Heart right ventricle (tissue), 16 donors: ENCODE results near the gene ACKR3. TPM values are rescaled to one million over a fixed set of nuclear protein-coding genes. Genes with fewer than 3 reads are reported as not detected.

Experiments
- ATAC-seq, 8 donors: fragments of 200-7000 bp; cut with Tn5 transposase; one replicate each; pipeline ENCODE4 v1.9.1; 2020; ENCODE audit warnings: mild to moderate bottlenecking in 8 of 8, moderate library complexity in 8 of 8, moderate number of reproducible peaks in 1 of 8
- DNase-seq, 2 donors: peaks; one replicate each; pipeline ENCODE4 v3.0.0-alpha.2; 2020
- H3K27ac ChIP-seq, 10 donors: fragments of 200-600 bp; sonication (generic) in 2 of 10; one replicate each; pipeline versions ENCODE4 v1.5.0 to v1.8.0; 2020 to 2022; ENCODE audit warnings: mild to moderate bottlenecking in 3 of 10
- H3K27me3 ChIP-seq, 7 donors: fragments of 200-600 bp; one replicate each; pipeline ENCODE4 v1.8.0; 2021 to 2022; ENCODE audit warnings: mild to moderate bottlenecking in 2 of 7
- H3K36me3 ChIP-seq, 9 donors: fragments of 200-600 bp; sonication (generic) in 1 of 9; one replicate each; pipeline versions ENCODE4 v1.5.0 to v1.8.0; 2020 to 2022; ENCODE audit warnings: mild to moderate bottlenecking in 2 of 9
- H3K4me1 ChIP-seq, 9 donors: fragments of 200-600 bp; sonication (generic) in 1 of 9; one replicate each; pipeline versions ENCODE4 v1.5.0 to v1.8.0; 2020 to 2022; ENCODE audit warnings: mild to moderate bottlenecking in 4 of 9
- H3K4me3 ChIP-seq, 10 donors: fragments of 200-600 bp; sonication (generic) in 2 of 10; one replicate each; pipeline versions ENCODE4 v1.5.0 to v1.8.0; 2020 to 2022; ENCODE audit warnings: mild to moderate bottlenecking in 7 of 10, moderate library complexity in 2 of 10
- H3K9me3 ChIP-seq, 11 donors: fragments of 200-600 bp in 10 of 11; sonication (generic) in 2 of 11; one replicate each; pipeline versions ENCODE4 v1.5.0 to v1.8.0; 2013 to 2022; ENCODE audit warnings: mild to moderate bottlenecking in 2 of 11, control low read depth in 1 of 11, moderate library complexity in 1 of 11
- WGBS, 2 donors: extraction: QIAGEN DNeasy Blood & Tissue Kit; methylation state at CpG; one replicate each; pipeline ENCODE4 v1.1.7; 2013; ENCODE audit warnings: inconsistent platforms in 1 of 2; 5-methylcytosine and 5-hydroxymethylcytosine counted together
- intact Hi-C, 10 donors: fragments of 100-400 bp; cut with DNase I; formaldehyde crosslinking; loops; one replicate each; pipeline versions ENCODE4 v1.11.1 to v1.14.2; 2022
- polyA plus RNA-seq, 2 donors: library from polyadenylated mRNA; stranded (reverse); fragments of 200-250 nt; gene quantifications; one replicate each; pipeline ENCODE4 v1.2.3, GENCODE V29; 2013
- total RNA-seq, 10 donors: library from RNA; stranded (reverse); fragmentation: NEBNext Ultra II Directional in 3 of 10; extraction: Animal tissue kit (Norgen Biotek cat#: 25700) in 3 of 10; gene quantifications; one replicate each; pipeline versions ENCODE4 v1.2.1 to v1.2.4, GENCODE V29; 2021 to 2023
- TF ChIP-seq, protein P1 (sequence below), 9 donors: fragments of 200-600 bp; sonication (generic) in 2 of 9; IDR thresholded peaks; one replicate each; pipeline versions ENCODE4 v1.5.0 to v1.8.0; 2021 to 2022; ENCODE audit warnings: antibody characterized with exemption in 9 of 9, mild to moderate bottlenecking in 5 of 9, moderate library complexity in 1 of 9
- donor health status: Arrhythmogenic right ventricular cardiomyopathy.
- donor health status: ischemic (EF 13 %, LVEDD 7.1; RV severe dilation, severe dysfunction).
- donor health status: healthy with polysubstance abuse.
- donor health status: DM: no; HTN: yes; CAD: no.
- donor health status: DM: no; HTN: no; CAD: no.
- donor health status: ischemic (EF 25% LVEDD 6.9; RV normal size, moderate dysfunction).
- donor health status: ischemic (EF 25% LVEDD 5.7; RV mildly dilated, moderate dysfunction).
- donor health status: healthy.
- donor health status: DM: yes; HTN: yes; CAD: no.
- donor health status: Ischemic cardiomyopathy.
- donor health status: ischemic (EF 35%, LVEDD 5.7; RV mildly dilated, moderate dysfunction).
- donor health status: nonischemic (EF 11% LVEDD 7.7; RV severe dilation, severe dysfunction).
- donor health status: DM: yes; HTN: yes; CAD: no.
- donor health status: PGD.
- donor health status: ischemic (EF 29% LVEDD 5.4; RV normal size, mild dysfunction).
- donor health status: nonischemic (EF 23%, LVEDD 6.1; RV moderate dilation, normal function).

Gene ACKR3
- total and polyA plus RNA-seq, 12 donors = 17.7 to 102 (median 42.5) TPM

DNA sequence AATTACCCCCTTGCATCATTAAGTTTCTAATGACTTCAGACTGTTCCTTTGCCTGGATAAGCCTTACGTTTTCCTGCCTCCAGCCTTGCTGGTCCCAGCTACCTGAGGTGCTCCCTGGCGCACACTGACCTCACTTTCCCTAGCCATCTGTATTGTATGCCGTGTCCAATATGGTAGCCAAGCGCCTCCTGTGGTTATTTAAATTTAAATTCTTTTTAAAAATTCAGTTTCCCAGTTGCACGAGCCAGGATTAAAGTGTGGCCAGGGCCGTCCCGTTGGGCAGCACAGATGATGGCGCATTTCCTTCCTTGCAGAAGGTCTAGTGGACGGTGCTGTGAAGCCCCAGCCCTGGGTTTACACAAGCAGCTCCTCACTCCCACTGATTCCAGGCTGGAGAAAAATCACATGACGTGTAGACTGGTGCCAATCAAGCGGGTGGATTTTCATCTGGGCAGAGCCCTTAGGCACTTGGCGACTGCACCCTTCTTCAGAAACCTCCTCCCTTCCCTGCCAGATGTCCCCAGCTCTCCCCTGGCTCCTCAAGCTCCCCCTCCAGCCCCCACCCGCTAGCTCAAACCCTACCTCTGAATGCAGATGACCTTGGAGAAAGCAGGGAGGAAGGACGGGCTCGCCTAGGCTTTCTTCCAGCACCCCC is 33.9 kb downstream of the ACKR3 start:
- no peak overlapping the region for H3K27ac ChIP-seq

DNA sequence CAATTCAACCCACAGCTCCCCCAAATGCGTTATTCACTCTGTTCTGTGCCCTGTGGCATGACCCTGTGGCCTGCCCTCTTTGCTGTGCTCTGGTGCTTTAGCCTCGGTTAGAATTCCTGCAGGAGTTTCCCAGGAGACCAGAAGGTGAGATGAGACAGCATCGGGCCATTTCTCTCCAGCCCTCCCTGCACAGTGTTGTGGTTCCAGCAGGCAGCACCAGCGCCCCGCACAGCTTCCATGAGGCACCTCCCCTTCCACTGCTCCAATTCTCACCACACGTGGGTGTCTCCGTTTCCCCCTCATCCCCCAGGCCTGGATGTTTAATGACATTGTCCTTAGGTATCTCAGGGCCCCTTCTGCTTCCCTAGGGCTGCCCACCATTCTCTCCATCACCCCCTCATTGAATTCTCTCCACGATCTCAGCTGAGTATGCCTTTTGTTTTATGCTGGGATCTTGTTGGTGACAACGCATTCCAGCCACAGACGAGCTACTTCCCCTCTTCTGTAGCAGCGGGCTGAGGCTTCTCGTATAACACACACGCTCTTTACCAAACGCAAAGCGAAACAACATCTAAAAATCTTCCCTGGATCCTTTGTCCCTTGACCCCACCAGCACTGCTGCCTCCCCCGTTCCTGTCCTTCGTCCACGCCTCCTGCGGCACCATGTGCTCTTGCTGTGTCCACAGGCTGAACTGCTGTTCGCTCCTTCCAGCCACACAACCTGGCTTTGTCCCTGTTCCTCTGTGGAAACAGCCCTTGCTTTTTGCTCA is 35.1 kb downstream of the ACKR3 start:
- Histone ChIP-seq H3K27me3 (peaks cover 0 to 6% (median 0%) of the 10 kb centered on the region in 7 donors), H3K9me3 (no peaks in the 10 kb centered on the region), H3K4me3 (no peak overlapping the region), H3K36me3 (no peaks in the 10 kb centered on the region), H3K4me1 (peaks cover 0 to 13% (median 0%) of the 10 kb centered on the region in 9 donors), H3K27ac (no peak overlapping the region)
- 84 to 88% methylated on average over 20 of the region's 20 CpGs for WGBS, 2 donors
- intact Hi-C loops = no loop called here
- TF ChIP-seq, protein P1, sequence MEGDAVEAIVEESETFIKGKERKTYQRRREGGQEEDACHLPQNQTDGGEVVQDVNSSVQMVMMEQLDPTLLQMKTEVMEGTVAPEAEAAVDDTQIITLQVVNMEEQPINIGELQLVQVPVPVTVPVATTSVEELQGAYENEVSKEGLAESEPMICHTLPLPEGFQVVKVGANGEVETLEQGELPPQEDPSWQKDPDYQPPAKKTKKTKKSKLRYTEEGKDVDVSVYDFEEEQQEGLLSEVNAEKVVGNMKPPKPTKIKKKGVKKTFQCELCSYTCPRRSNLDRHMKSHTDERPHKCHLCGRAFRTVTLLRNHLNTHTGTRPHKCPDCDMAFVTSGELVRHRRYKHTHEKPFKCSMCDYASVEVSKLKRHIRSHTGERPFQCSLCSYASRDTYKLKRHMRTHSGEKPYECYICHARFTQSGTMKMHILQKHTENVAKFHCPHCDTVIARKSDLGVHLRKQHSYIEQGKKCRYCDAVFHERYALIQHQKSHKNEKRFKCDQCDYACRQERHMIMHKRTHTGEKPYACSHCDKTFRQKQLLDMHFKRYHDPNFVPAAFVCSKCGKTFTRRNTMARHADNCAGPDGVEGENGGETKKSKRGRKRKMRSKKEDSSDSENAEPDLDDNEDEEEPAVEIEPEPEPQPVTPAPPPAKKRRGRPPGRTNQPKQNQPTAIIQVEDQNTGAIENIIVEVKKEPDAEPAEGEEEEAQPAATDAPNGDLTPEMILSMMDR (IDR thresholded peaks at IDR 0.05) = no peak
- no peak for DNase-seq
- peak in 1 of 8 donors; percentile 13 for ATAC-seq

More for the DNA sequence above, 33.9 kb downstream of the ACKR3 start:
- ATAC-seq (no peak), DNase-seq (no peak)
- Histone ChIP-seq H3K4me1 (peaks cover 0 to 21% (median 6%) of the 10 kb centered on the region in 9 donors), H3K27me3 (peaks cover 0 to 6% (median 0%) of the 10 kb centered on the region in 7 donors), H3K9me3 (no peaks in the 10 kb centered on the region), H3K36me3 (no peaks in the 10 kb centered on the region), H3K4me3 (no peak overlapping the region)
- intact Hi-C loops = no loop called here
- 90% methylated on average over 15 of the region's 15 CpGs for WGBS, 2 donors
- TF ChIP-seq, protein P1 (IDR thresholded peaks at IDR 0.05) = no peak

- Histone ChIP-seq H3K4me3 (no peak overlapping the region), H3K36me3 (no peaks in the 10 kb centered on the region), H3K9me3 (no peaks in the 10 kb centered on the region), H3K27ac (no peak overlapping the region), H3K27me3 (peaks cover 0 to 6% (median 0%) of the 10 kb centered on the region in 7 donors), H3K4me1 (peaks cover 0 to 13% (median 0%) of the 10 kb centered on the region in 9 donors)
- intact Hi-C loops = no loop called here
- whole genome bisulfite sequencing, 2 donors = 87% methylated on average over 13 of the region's 13 CpGs
- DNase-seq = no peak
- TF ChIP-seq, protein P1 (IDR thresholded peaks at IDR 0.05) = no peak
- no peak for ATAC-seq
Measured at GRCh38 chr2:236605345-236605734, 35.7 kb downstream of the ACKR3 start.

DNA sequence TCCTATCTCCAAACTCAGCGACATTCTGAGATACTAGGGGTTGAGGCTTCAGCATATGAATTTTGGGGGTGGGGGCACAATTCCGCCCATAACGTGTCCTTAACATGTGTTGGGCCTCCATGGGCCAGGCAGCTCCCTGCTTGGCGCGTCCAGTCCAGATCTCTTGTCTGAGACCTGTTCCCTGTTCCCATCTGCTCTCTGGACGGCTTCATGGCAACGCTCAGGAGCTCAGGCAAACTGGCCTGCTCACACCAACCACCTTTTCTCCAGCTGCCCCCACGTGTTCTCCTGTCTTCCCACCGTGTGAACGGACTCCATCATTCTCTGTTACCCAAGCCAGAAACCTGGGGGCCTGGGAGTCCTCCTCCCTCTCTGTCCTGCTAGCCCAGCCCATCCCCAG is 36.4 kb downstream of the ACKR3 start:
- Histone ChIP-seq H3K27ac (no peak overlapping the region), H3K27me3 (peaks cover 0 to 6% (median 0%) of the 10 kb centered on the region in 7 donors), H3K4me3 (no peak overlapping the region), H3K4me1 (peaks cover 0 to 13% (median 0%) of the 10 kb centered on the region in 9 donors), H3K36me3 (no peaks in the 10 kb centered on the region), H3K9me3 (no peaks in the 10 kb centered on the region)
- no peak for DNase-seq
- no peak for ATAC-seq
- 95 to 98% methylated on average over 10 of the region's 10 CpGs for WGBS, 2 donors
- TF ChIP-seq, protein P1 (IDR thresholded peaks at IDR 0.05) = no peak
- intact Hi-C loops = no loop called here
